Transverse colon (tissue), 4 donors: ENCODE results near the gene SPEM2.

Source experiments
- CTCF ChIP-seq, 5 experiments: fragments of 200-600 bp in 3 of 5; fragments of 450-650 bp in 2 of 5; sonication (generic) in 3 of 5; IDR thresholded peaks; 1 replicate in 2 of 5; 2 replicates in 3 of 5; pipeline ENCODE4 v1.5.1; 2016 to 2017; ENCODE audit warnings: antibody characterized with exemption in 5 of 5, inconsistent platforms in 3 of 5, mild to moderate bottlenecking in 2 of 5, moderate library complexity in 1 of 5
- POLR2AphosphoS5 ChIP-seq, 3 donors: sonication (generic); formaldehyde crosslinking; IDR thresholded peaks; one replicate each; pipeline ENCODE4 v1.6.1; 2016; ENCODE audit warnings: antibody characterized with exemption in 3 of 3

GRCh38 chr17:7471729-7472128 is 46.3 kb downstream of the SPEM2 start:
- TF ChIP-seq CTCF (IDR thresholded peaks at IDR 0.05) (no peak), POLR2AphosphoS5 (IDR thresholded peaks at IDR 0.05) (no peak)
